H9 (cell line): ENCODE data around the gene GATA3. TPM values are rescaled to one million over a fixed set of nuclear protein-coding genes. Genes with fewer than 3 reads are reported as not detected.

ENCODE experiments used
- DNase-seq: peaks from one replicate; pipeline ENCODE4 v3.0.0-alpha.2; 2017
- H2AFZ ChIP-seq: one replicate; pipeline ENCODE4 v1.6.1; 2013; ENCODE audit warnings: mild to moderate bottlenecking, low read length, control low read depth, moderate library complexity
- H2AK5ac ChIP-seq: 2 replicates; pipeline ENCODE4 v1.6.1; 2013; ENCODE audit warnings: low read length, control low read depth, mixed read lengths; ENCODE audit not compliant: insufficient read length
- H2BK120ac ChIP-seq: one replicate; pipeline ENCODE4 v1.6.1; 2013; ENCODE audit warnings: low read depth, mild to moderate bottlenecking, low read length, control low read depth, inconsistent platforms; ENCODE audit not compliant: poor library complexity, severe bottlenecking
- H2BK12ac ChIP-seq: 2 replicates; pipeline ENCODE4 v1.6.1; 2013; ENCODE audit warnings: low read length, control low read depth, mixed read lengths, low read depth; ENCODE audit not compliant: insufficient read length
- H2BK15ac ChIP-seq: 2 replicates; pipeline ENCODE4 v1.6.1; 2013; ENCODE audit warnings: low read depth, low read length, control low read depth
- H2BK20ac ChIP-seq: one replicate; pipeline ENCODE4 v1.6.1; 2013; ENCODE audit warnings: low read depth, mild to moderate bottlenecking, low read length, control low read depth, inconsistent platforms; ENCODE audit not compliant: poor library complexity, severe bottlenecking
- H2BK5ac ChIP-seq: 2 replicates; pipeline ENCODE4 v1.6.1; 2013; ENCODE audit warnings: low read length, control low read depth, mixed read lengths; ENCODE audit not compliant: insufficient read length
- H3K14ac ChIP-seq: 2 replicates; pipeline ENCODE4 v1.6.1; 2013; ENCODE audit warnings: low read length, control low read depth; ENCODE audit not compliant: insufficient read depth
- H3K18ac ChIP-seq: 2 replicates; pipeline ENCODE4 v1.6.1; 2013; ENCODE audit warnings: low read depth, mild to moderate bottlenecking, mixed read lengths, low read length, control low read depth; ENCODE audit not compliant: insufficient read length
- H3K23ac ChIP-seq: 2 replicates; pipeline ENCODE4 v1.6.1; 2013; ENCODE audit warnings: low read length, control low read depth, mixed read lengths, low read depth; ENCODE audit not compliant: insufficient read length
- H3K23me2 ChIP-seq: 2 replicates; pipeline ENCODE4 v1.6.1; 2013; ENCODE audit warnings: low read depth, mild to moderate bottlenecking, mixed read lengths, low read length, control low read depth; ENCODE audit not compliant: insufficient read length, poor library complexity, severe bottlenecking
- H3K27ac ChIP-seq: 2 replicates; pipeline ENCODE4 v1.5.1; 2013; ENCODE audit warnings: low read length, control low read depth, mixed read lengths, low read depth; ENCODE audit not compliant: insufficient read length
- H3K27me3 ChIP-seq: 2 replicates; pipeline ENCODE4 v1.6.1; 2013; ENCODE audit warnings: low read length, control low read depth, inconsistent platforms; ENCODE audit not compliant: insufficient read depth
- H3K4ac ChIP-seq: 2 replicates; pipeline ENCODE4 v1.6.1; 2013; ENCODE audit warnings: low read depth, mild to moderate bottlenecking, control low read depth, inconsistent platforms, low read length, moderate library complexity
- H3K4me1 ChIP-seq: 2 replicates; pipeline ENCODE4 v1.6.1; 2013; ENCODE audit warnings: low read length, control low read depth, inconsistent platforms; ENCODE audit not compliant: insufficient read depth
- H3K4me2 ChIP-seq: 2 replicates; pipeline ENCODE4 v1.6.1; 2013; ENCODE audit warnings: low read length, control low read depth, mixed read lengths; ENCODE audit not compliant: insufficient read length, insufficient read depth
- H3K56ac ChIP-seq: 2 replicates; pipeline ENCODE4 v1.6.1; 2013; ENCODE audit warnings: low read depth, mild to moderate bottlenecking, mixed read lengths, low read length, control low read depth; ENCODE audit not compliant: insufficient read length
- H3K79me1 ChIP-seq: 2 replicates; pipeline ENCODE4 v1.6.1; 2013; ENCODE audit warnings: low read depth, mild to moderate bottlenecking, moderate library complexity, low read length, control low read depth, inconsistent platforms; ENCODE audit not compliant: insufficient read depth, poor library complexity, severe bottlenecking
- H3K79me2 ChIP-seq: 2 replicates; pipeline ENCODE4 v1.6.1; 2013; ENCODE audit warnings: low read length, control low read depth, inconsistent platforms; ENCODE audit not compliant: insufficient read depth
- H3K9ac ChIP-seq: 2 replicates; pipeline ENCODE4 v1.6.1; 2013; ENCODE audit warnings: low read length, control low read depth, mixed read lengths; ENCODE audit not compliant: insufficient read length; ENCODE audit errors: extremely low read depth
- H3K9me3 ChIP-seq: one replicate; pipeline ENCODE4 v1.6.1; 2013; ENCODE audit warnings: low read depth, low read length, inconsistent platforms; ENCODE audit not compliant: control insufficient read depth
- H3T11ph ChIP-seq: one replicate; pipeline ENCODE4 v1.6.1; 2013; ENCODE audit warnings: mild to moderate bottlenecking, low read length, control low read depth, inconsistent platforms
- H4K20me1 ChIP-seq: one replicate; pipeline ENCODE4 v1.6.1; 2013; ENCODE audit not compliant: control insufficient read depth, insufficient read length, insufficient read depth
- H4K5ac ChIP-seq: 2 replicates; pipeline ENCODE4 v1.6.1; 2013; ENCODE audit warnings: low read depth, mild to moderate bottlenecking, mixed read lengths, low read length, control low read depth; ENCODE audit not compliant: insufficient read length
- H4K8ac ChIP-seq: replicated peaks from 2 replicates; pipeline ENCODE4 v1.6.1; 2013; ENCODE audit warnings: low read length, control low read depth, mixed read lengths, low read depth; ENCODE audit not compliant: insufficient read length
- H4K91ac ChIP-seq: 2 replicates; pipeline ENCODE4 v1.6.1; 2013; ENCODE audit warnings: low read depth, mild to moderate bottlenecking, moderate library complexity, mixed read lengths, low read length, control low read depth; ENCODE audit not compliant: insufficient read length
- H3K27ac Mint-ChIP-seq, 3 experiments: 2 replicates in 2 of 3; 3 replicates in 1 of 3; pipeline ENCODE4 v1.8.0; 2020 to 2021; ENCODE audit warnings: mixed read lengths in 3 of 3, mild to moderate bottlenecking in 1 of 3, moderate library complexity in 1 of 3
- H3K27me3 Mint-ChIP-seq: 2 replicates; pipeline ENCODE4 v1.8.0; 2021; ENCODE audit warnings: low read depth, mild to moderate bottlenecking, moderate library complexity, mixed read lengths
- H3K36me3 Mint-ChIP-seq, 3 experiments: 2 replicates in 2 of 3; 3 replicates in 1 of 3; pipeline ENCODE4 v1.8.0; 2020 to 2021; ENCODE audit warnings: low read depth in 3 of 3, mixed read lengths in 3 of 3; ENCODE audit not compliant: insufficient read depth in 1 of 3
- H3K4me1 Mint-ChIP-seq, 2 experiments: 2 replicates each; pipeline ENCODE4 v1.8.0; 2020; ENCODE audit warnings: mixed read lengths in 2 of 2
- H3K4me3 Mint-ChIP-seq, 2 experiments: 2 replicates in 1 of 2; 3 replicates in 1 of 2; pipeline ENCODE4 v1.8.0; 2020 to 2021; ENCODE audit warnings: mild to moderate bottlenecking in 2 of 2, mixed read lengths in 2 of 2, moderate library complexity in 1 of 2
- H3K9me3 Mint-ChIP-seq, 2 experiments: 2 replicates in 1 of 2; 3 replicates in 1 of 2; pipeline ENCODE4 v1.8.0; 2020; ENCODE audit warnings: mild to moderate bottlenecking in 2 of 2, mixed read lengths in 2 of 2, moderate library complexity in 1 of 2
- WGBS: extraction: QIAGEN DNeasy Blood & Tissue Kit; methylation state at CpG from one replicate; pipeline ENCODE4 v1.1.7; 2013; ENCODE audit warnings: missing lambda C conversion rate, low lambda C conversion rate, mixed read lengths; ENCODE audit not compliant: insufficient read length; ENCODE audit errors: extremely low coverage; 5-methylcytosine and 5-hydroxymethylcytosine counted together
- total RNA-seq: library from RNA; stranded (reverse); gene quantifications from 2 replicates; pipeline ENCODE4 v1.2.1, GENCODE V29; 2021
- TF ChIP-seq, protein P1 (sequence below): fragments of 200-600 bp; sonication (generic); conservative IDR thresholded peaks from 3 replicates; pipeline ENCODE4 v1.8.0; 2021; ENCODE audit warnings: antibody characterized with exemption, mild to moderate bottlenecking

GATA3 gene
- total RNA-seq, 1 experiment from 2014 or later: 0.31 TPM

GRCh38 chr10:8060010-8060703 is 5.7 kb downstream of the GATA3 start:
- H3K56ac ChIP-seq: no peak overlapping the region
- no peak overlapping the region for H2BK12ac ChIP-seq
- peaks cover 82% of the 10 kb centered on the region for H3K27me3 ChIP-seq
- H3K23me2 ChIP-seq: peaks cover 35% of the 10 kb centered on the region
- Mint-ChIP-seq H3K27ac (no peak overlapping the region), H3K27me3 (peaks cover 99% of the 10 kb centered on the region), H3K4me3 (peak overlapping the region in 1 of 2 experiments; percentile 73; a peak in 3 of 5 replicates), H3K9me3 (no peaks in the 10 kb centered on the region; a peak in 1 of 5 replicates), H3K36me3 (no peaks in the 10 kb centered on the region; a peak in 1 of 7 replicates), H3K4me1 (peaks cover 77 to 86% of the 10 kb centered on the region in 2 experiments)
- H2AK5ac ChIP-seq: no peak overlapping the region
- H3K18ac ChIP-seq: no peak overlapping the region
- H3K27ac ChIP-seq: no peak overlapping the region
- H3K9me3 ChIP-seq: no peaks in the 10 kb centered on the region
- H3T11ph ChIP-seq: no peak overlapping the region
- H3K23ac ChIP-seq: no peak overlapping the region
- no peak overlapping the region for H2BK20ac ChIP-seq
- H3K4ac ChIP-seq: no peak overlapping the region
- no peak overlapping the region for H4K5ac ChIP-seq
- H3K14ac ChIP-seq: no peak overlapping the region
- TF ChIP-seq, protein P1, sequence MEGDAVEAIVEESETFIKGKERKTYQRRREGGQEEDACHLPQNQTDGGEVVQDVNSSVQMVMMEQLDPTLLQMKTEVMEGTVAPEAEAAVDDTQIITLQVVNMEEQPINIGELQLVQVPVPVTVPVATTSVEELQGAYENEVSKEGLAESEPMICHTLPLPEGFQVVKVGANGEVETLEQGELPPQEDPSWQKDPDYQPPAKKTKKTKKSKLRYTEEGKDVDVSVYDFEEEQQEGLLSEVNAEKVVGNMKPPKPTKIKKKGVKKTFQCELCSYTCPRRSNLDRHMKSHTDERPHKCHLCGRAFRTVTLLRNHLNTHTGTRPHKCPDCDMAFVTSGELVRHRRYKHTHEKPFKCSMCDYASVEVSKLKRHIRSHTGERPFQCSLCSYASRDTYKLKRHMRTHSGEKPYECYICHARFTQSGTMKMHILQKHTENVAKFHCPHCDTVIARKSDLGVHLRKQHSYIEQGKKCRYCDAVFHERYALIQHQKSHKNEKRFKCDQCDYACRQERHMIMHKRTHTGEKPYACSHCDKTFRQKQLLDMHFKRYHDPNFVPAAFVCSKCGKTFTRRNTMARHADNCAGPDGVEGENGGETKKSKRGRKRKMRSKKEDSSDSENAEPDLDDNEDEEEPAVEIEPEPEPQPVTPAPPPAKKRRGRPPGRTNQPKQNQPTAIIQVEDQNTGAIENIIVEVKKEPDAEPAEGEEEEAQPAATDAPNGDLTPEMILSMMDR: no peak
- H3K9ac ChIP-seq: no peak overlapping the region
- H2BK5ac ChIP-seq: no peak overlapping the region
- no peak overlapping the region for H4K91ac ChIP-seq
- H3K4me2 ChIP-seq: peak overlapping the region; percentile 48
- no peak overlapping the region for H2BK15ac ChIP-seq
- H2AFZ ChIP-seq: no peak overlapping the region
- no peak overlapping the region for H2BK120ac ChIP-seq
- no peaks in the 10 kb centered on the region for H3K79me2 ChIP-seq
- WGBS: no CpG with 5 or more reads among the region's 15 CpGs
- no peaks in the 10 kb centered on the region for H3K79me1 ChIP-seq
- H3K4me1 ChIP-seq: peaks cover 18% of the 10 kb centered on the region; the same call in 1 of the 2 replicates
- no peak overlapping the region for H4K8ac ChIP-seq
- no peaks in the 10 kb centered on the region for H4K20me1 ChIP-seq
- DNase-seq: peak; percentile 33
